Erythroblast (primary cell): ENCODE measurements around the gene TMEM114.

Experiments
- GATA1 ChIP-seq: IDR thresholded peaks from 2 replicates; pipeline ENCODE4 v1.6.1; 2011; ENCODE audit warnings: low read depth, mild to moderate bottlenecking, control low read depth, low read length, moderate library complexity
- POLR2A ChIP-seq: IDR thresholded peaks from 2 replicates; pipeline ENCODE4 v1.6.1; 2011; ENCODE audit warnings: mild to moderate bottlenecking, low read length

- TF ChIP-seq POLR2A (no peak), GATA1 (no peak)
These were observed 3.9 kb upstream of the TMEM114 start for GRCh38 chr16:8594149-8594666.
